H1 (cell line): ENCODE results near the gene TSSC4. TPM values are rescaled to one million over a fixed set of nuclear protein-coding genes. Genes with fewer than 3 reads are reported as not detected.

Experiments
- ATF3 ChIP-seq: IDR thresholded peaks from 2 replicates; pipeline ENCODE4 v1.6.1; 2011; ENCODE audit warnings: low read depth, mild to moderate bottlenecking, low read length; ENCODE audit not compliant: insufficient read depth
- BACH1 ChIP-seq: IDR thresholded peaks from 2 replicates; pipeline ENCODE4 v1.6.1; 2012; ENCODE audit warnings: low read length, improper control_type of control experiment
- EGR1 ChIP-seq: IDR thresholded peaks from 2 replicates; pipeline ENCODE4 v1.6.1; 2011; ENCODE audit warnings: low read depth, low read length, borderline replicate concordance
- JUND ChIP-seq: IDR thresholded peaks from 2 replicates; pipeline ENCODE4 v1.6.1; 2011; ENCODE audit warnings: mild to moderate bottlenecking, improper control_type of control experiment, low read length
- MAFK ChIP-seq: IDR thresholded peaks from 2 replicates; pipeline ENCODE4 v1.6.1; 2012; ENCODE audit warnings: low read depth, mild to moderate bottlenecking, improper control_type of control experiment, low read length
- RBBP5 ChIP-seq: IDR thresholded peaks from 2 replicates; pipeline ENCODE4 v1.7.1; 2012; ENCODE audit warnings: low read depth, mild to moderate bottlenecking, inconsistent platforms, low read length, moderate library complexity, borderline replicate concordance
- polyA plus RNA-seq, 7 experiments: library from polyadenylated mRNA; depleted of rRNA in 3 of 7; stranded (reverse) in 5 of 7; unstranded in 2 of 7; fragments of >200 nt in 5 of 7; fragments of 200-250 nt in 2 of 7; gene quantifications; 1 replicate in 5 of 7; 2 replicates in 1 of 7; 4 replicates in 1 of 7; pipeline versions ENCODE4 v1.2.1 to v1.2.3, GENCODE V29; 2011 to 2013; ENCODE audit warnings: missing spikeins in 2 of 7, mixed read lengths in 2 of 7
- total RNA-seq: library from RNA; stranded (reverse); fragmentation: NEBNext Ultra II Directional; extraction: Animal tissue kit (Norgen Biotek cat#: 25700); gene quantifications from 2 replicates; pipeline ENCODE4 v1.2.1, GENCODE V29; 2021

The TSSC4 gene
- total and polyA plus RNA-seq, 2 of the 8 experiments (the other 6 are each of a cell fraction or from before 2014, with no cell fraction given): 34.0 to 39.3 TPM

- TF ChIP-seq EGR1 (no peak), RBBP5 (no peak), JUND (no peak), ATF3 (no peak), MAFK (no peak), BACH1 (no peak)
Observed at GRCh38 chr11:2383852-2384804, 16.4 kb upstream of the TSSC4 start (continued).
